ENCODE measurements around the gene C13orf46. TPM values are rescaled to one million over a fixed set of nuclear protein-coding genes. Genes with fewer than 3 reads are reported as not detected.

Gene C13orf46
- total RNA-seq, 1 donor from 2014 or later: 4.8 TPM

DNA sequence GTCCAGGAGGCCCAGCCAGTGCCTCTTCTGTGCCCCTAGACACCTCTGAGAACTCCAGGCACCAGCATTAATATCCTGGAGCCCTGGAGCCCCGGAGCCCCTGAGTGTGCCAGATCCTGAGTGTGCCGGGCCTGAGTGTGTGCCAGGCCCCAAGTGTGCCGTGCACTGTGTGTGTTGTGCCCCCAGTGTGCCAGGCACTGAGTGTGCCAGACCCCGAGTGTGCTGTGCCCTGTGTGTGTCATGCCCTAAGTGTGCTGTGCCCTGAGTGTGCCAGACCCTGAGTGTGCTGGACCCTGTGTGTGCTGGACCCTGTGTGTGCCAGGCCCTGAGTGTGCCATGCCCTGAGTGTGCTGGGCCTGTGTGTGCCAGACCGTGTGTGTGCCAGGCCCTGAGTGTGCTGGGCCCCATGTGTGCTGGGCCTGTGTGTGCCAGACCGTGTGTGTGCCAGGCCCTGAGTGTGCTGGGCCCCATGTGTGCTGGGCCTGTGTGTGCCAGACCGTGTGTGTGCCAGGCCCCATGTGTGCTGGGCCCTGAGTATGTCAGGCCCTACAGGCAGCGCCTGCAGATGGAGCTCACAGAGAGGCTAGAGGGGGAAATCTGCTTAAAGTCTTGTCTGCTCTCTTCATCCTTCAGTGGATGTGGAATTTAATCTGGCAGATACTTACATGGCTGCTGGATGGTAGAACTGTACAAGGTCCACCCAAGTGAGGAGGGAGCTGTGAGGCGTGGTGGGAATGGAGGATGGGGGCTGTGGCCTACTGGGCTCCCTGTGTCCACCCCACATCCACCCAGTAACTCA is 53.9 kb downstream of the C13orf46 start:
- intact Hi-C loops (cut with DNase I): no loop called here
- Histone ChIP-seq H3K27ac (no peak overlapping the region), H3K27me3 (no peaks in the 10 kb centered on the region), H3K36me3 (no peaks in the 10 kb centered on the region), H3K9me3 (no peaks in the 10 kb centered on the region), H3K4me1 (no peaks in the 10 kb centered on the region), H3K4me3 (no peak overlapping the region)
- TF ChIP-seq, protein P1, sequence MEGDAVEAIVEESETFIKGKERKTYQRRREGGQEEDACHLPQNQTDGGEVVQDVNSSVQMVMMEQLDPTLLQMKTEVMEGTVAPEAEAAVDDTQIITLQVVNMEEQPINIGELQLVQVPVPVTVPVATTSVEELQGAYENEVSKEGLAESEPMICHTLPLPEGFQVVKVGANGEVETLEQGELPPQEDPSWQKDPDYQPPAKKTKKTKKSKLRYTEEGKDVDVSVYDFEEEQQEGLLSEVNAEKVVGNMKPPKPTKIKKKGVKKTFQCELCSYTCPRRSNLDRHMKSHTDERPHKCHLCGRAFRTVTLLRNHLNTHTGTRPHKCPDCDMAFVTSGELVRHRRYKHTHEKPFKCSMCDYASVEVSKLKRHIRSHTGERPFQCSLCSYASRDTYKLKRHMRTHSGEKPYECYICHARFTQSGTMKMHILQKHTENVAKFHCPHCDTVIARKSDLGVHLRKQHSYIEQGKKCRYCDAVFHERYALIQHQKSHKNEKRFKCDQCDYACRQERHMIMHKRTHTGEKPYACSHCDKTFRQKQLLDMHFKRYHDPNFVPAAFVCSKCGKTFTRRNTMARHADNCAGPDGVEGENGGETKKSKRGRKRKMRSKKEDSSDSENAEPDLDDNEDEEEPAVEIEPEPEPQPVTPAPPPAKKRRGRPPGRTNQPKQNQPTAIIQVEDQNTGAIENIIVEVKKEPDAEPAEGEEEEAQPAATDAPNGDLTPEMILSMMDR (IDR thresholded peaks at IDR 0.05): no peak
- DNase-seq (ENCODE audit: low spot score in 2 of 2): peak in 1 of 2 donors; percentile 27

DNA sequence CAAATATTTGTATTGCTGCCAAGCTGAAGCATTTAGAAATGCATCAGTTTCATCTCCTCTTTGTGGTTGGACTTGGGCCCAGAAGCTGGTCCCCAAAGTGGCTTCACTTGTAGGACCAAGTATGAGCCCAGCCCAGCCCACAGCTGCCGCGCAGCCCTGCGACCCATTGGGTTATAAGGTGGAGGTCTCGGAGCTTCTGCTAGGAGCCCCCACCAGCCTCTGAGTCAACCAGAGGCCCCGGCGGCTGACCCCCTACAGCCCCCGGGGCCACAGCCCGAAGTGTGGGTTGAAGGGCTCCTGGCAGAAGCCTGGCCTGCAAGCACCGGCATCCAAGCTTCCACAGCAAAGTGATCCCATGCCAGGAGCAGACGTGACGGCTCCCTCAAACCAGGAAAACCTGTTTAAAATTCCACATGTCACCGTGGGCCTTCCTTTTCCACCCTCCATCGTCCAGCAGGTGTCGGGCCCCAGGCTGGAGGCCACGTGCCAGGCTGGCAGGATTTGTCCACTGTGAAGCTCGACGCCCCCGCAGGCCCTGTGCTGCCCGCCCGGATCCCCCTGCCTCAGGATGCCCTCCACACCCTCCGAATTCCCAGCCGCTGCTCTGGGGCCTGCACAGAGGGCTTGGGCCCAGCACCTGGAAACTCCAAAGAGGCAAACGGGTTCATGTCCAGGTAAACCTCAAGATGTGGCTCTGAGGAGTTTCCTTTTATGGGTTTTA is 54.7 kb downstream of the C13orf46 start:
- Histone ChIP-seq H3K27ac (no peak overlapping the region), H3K27me3 (no peaks in the 10 kb centered on the region), H3K4me1 (no peaks in the 10 kb centered on the region), H3K9me3 (no peaks in the 10 kb centered on the region), H3K36me3 (no peaks in the 10 kb centered on the region), H3K4me3 (no peak overlapping the region)
- TF ChIP-seq, protein P1 (IDR thresholded peaks at IDR 0.05): no peak
- intact Hi-C loops (cut with DNase I): no loop called here
- DNase-seq (ENCODE audit: low spot score in 2 of 2): peak in 1 of 2 donors; percentile 61

DNA sequence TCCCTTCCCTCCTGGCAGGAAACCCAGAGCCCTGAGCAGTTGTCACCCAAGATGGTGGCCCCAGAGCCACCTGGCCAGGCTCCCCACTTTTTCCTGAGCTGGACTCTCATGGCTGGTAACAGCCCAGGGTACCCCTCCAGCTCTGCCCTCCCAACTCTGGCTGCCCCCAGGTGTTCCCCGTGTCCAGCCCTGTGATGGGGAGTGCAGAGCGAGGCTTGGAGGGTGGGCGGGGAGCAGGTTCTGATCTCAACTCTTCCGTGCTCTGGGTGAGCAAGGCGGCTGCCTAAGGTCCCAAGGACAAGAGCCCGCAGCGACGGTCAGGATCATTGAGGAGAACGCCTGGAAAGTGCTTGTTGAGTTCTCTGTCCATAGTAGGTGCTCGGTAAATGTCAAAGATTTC is 55.3 kb downstream of the C13orf46 start:
- no peak overlapping the region for H3K27ac ChIP-seq
- intact Hi-C loops (cut with DNase I): no loop called here
- H3K4me1 ChIP-seq: no peaks in the 10 kb centered on the region
- TF ChIP-seq, protein P1 (IDR thresholded peaks at IDR 0.05): no peak
- peak in 1 of 2 donors; percentile 38 for DNase-seq (ENCODE audit: low spot score in 2 of 2)
- H3K9me3 ChIP-seq: no peaks in the 10 kb centered on the region
- H3K27me3 ChIP-seq: no peaks in the 10 kb centered on the region
- H3K36me3 ChIP-seq: no peaks in the 10 kb centered on the region
- H3K4me3 ChIP-seq: no peak overlapping the region

DNA sequence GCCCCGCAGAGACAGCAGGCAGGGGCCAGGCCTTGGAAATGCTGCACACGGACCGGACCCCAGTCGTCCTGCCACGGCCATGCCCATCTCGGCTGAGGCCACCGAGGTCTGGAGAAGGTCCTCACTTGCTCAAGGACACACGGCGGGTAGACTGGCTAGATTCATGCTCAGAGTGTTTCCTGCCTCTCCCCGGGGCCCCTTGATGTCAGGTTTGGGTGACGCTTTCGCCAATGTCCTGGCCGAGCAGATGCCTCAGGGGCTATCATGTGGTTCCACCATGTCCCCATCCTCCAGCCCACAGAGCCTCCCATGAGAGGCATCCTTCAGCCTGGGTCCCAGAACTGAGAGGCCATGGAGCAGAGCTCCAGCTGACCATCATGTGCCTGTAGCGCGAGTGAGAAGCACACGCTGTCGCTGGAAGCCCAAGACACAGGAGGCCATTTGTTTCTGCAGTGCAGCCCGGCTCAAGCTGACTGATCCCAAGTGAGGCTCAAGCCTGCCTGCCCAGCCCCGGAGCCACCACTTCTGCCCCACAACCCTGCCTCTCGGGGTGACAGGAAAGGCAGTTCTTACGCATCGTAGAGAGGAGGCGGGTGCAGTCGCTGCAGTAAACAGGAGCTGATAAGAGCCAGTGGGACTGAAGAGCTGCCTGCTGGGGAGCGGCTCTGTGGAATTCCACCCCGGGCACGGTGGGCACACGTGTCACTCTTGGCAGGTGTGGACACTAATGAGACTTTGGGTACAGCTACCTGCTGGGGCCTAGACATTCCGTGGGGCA is 56.1 kb downstream of the C13orf46 start:
- Histone ChIP-seq H3K27me3 (no peaks in the 10 kb centered on the region), H3K9me3 (no peaks in the 10 kb centered on the region), H3K36me3 (no peaks in the 10 kb centered on the region), H3K4me1 (no peaks in the 10 kb centered on the region), H3K4me3 (no peak overlapping the region), H3K27ac (no peak overlapping the region)
- intact Hi-C loops (cut with DNase I): no loop called here
- peak in 1 of 2 donors; percentile 48 for DNase-seq (ENCODE audit: low spot score in 2 of 2)
- TF ChIP-seq, protein P1 (IDR thresholded peaks at IDR 0.05): no peak

DNA sequence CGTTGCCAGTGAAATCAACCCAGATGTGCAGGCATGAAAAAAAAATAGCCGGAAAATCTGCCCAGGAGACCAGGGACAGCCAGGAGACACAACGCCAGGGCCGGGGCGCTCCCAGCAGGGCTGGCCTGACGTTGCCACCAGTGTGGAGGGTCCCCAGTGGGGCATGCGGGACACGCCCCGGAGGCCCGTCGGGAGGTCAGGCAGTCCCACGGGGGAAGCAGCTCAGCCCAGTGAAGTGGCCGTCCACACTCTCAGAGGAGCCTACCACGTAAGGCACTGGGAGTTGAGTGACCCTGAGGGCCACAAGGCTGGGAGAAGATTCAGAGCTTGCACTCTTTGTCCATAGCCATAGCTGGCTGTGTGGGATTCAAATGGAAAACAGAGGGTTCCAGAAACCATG is 56.8 kb downstream of the C13orf46 start:
- H3K27ac ChIP-seq: no peak overlapping the region
- no peaks in the 10 kb centered on the region for H3K27me3 ChIP-seq
- intact Hi-C loops (cut with DNase I): no loop called here
- TF ChIP-seq, protein P1 (IDR thresholded peaks at IDR 0.05): no peak
- H3K4me1 ChIP-seq: no peaks in the 10 kb centered on the region
- peak in 1 of 2 donors; percentile 37 for DNase-seq (ENCODE audit: low spot score in 2 of 2)
- H3K9me3 ChIP-seq: no peaks in the 10 kb centered on the region
- H3K36me3 ChIP-seq: no peaks in the 10 kb centered on the region
- no peak overlapping the region for H3K4me3 ChIP-seq
